Epidermal melanocyte (primary cell): ENCODE results near the gene SPSB2.
"Not testable (repeated sequence)": the region's sequence is repeated elsewhere in the genome, so short reads cannot be mapped to it uniquely, and the experiment has no call there.

ENCODE experiments used
- DNase-seq: peaks from one replicate; pipeline ENCODE4 v3.0.0; 2011; ENCODE audit warnings: low spot score; ENCODE audit not compliant: insufficient read length

The SPSB2 gene, protein sequence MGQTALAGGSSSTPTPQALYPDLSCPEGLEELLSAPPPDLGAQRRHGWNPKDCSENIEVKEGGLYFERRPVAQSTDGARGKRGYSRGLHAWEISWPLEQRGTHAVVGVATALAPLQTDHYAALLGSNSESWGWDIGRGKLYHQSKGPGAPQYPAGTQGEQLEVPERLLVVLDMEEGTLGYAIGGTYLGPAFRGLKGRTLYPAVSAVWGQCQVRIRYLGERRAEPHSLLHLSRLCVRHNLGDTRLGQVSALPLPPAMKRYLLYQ

GRCh38 chr12:6873094-6874014 is at the start of gene SPSB2:
SPSB2 (minus strand) TSS chr12:6873303; CDS start chr12:6872901, 402 bp downstream.
- DNase-seq: peak; percentile 91

- DNase-seq: no peak
These were observed 49.2 kb upstream of the SPSB2 start for GRCh38 chr12:6921996-6922946.

- no peak for DNase-seq
These were observed 48.4 kb upstream of the SPSB2 start for GRCh38 chr12:6921539-6921938.

GRCh38 chr12:6919588-6919987 is 46.5 kb upstream of the SPSB2 start:
- no peak for DNase-seq

DNA sequence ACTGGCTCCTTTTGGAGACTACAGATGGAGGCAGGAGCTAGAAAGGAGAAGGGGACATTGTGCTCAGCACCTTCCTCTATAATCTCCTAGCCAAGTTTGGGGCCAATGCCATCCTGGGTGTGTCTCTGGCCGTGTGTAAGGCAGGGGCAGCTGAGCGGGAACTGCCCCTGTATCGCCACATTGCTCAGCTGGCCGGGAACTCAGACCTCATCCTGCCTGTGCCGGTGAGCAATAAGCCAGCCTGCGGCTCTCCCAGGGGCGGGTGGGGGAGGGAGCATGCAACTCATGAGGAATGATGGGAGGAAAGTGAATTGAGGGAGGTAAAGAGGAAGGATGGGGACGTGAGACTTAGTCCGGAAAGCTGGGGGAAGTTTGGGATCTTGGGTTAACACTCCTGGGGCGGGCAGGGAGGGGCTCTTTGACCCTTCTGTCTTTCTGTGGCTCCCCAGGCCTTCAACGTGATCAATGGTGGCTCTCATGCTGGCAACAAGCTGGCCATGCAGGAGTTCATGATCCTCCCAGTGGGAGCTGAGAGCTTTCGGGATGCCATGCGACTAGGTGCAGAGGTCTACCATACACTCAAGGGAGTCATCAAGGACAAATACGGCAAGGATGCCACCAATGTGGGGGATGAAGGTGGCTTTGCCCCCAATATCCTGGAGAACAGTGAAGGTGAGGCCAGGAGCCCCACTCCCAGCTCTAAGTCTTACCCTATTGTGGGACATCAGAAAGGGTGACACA is 44.6 kb upstream of the SPSB2 start:
- no peak for DNase-seq

- no peak for DNase-seq
These were observed 43.5 kb upstream of the SPSB2 start for GRCh38 chr12:6916426-6917200.

- no peak for DNase-seq
These were observed 42.7 kb upstream of the SPSB2 start for GRCh38 chr12:6915789-6916285.

GRCh38 chr12:6914947-6915788 is 42.1 kb upstream of the SPSB2 start:
- DNase-seq: no peak

DNA sequence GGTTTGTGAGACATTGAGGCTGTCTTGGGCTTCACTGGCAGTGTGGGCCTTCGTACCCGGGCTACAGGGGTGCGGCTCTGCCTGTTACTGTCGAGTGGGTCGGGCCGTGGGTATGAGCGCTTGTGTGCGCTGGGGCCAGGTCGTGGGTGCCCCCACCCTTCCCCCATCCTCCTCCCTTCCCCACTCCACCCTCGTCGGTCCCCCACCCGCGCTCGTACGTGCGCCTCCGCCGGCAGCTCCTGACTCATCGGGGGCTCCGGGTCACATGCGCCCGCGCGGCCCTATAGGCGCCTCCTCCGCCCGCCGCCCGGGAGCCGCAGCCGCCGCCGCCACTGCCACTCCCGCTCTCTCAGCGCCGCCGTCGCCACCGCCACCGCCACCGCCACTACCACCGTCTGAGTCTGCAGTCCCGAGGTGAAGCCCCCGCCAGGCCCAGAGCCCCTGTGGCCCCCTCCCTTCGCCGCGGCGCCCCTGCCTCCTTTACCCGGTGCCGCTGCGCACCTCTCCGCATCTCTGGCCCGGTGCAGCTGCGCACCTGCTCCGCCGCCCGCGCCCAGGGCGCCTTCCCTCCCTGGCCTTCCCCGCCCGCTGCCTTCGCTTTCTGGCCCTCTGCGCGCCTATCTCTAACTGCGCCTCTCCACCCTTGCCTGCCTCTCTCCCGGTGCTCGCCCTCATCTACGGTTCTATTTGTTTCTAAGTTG is 41.3 kb upstream of the SPSB2 start, which contains the start of gene ENO2:
Gene ENO2 (plus strand): TSS at position 335 of the 701 bp plus-strand sequence. CDS start 1,253 bp downstream, outside the sequence.
- peak; percentile 69 for DNase-seq

GRCh38 chr12:6912164-6912935 is 39.2 kb upstream of the SPSB2 start:
- no peak for DNase-seq

GRCh38 chr12:6909421-6910145 is 36.5 kb upstream of the SPSB2 start:
- DNase-seq: no peak

DNA sequence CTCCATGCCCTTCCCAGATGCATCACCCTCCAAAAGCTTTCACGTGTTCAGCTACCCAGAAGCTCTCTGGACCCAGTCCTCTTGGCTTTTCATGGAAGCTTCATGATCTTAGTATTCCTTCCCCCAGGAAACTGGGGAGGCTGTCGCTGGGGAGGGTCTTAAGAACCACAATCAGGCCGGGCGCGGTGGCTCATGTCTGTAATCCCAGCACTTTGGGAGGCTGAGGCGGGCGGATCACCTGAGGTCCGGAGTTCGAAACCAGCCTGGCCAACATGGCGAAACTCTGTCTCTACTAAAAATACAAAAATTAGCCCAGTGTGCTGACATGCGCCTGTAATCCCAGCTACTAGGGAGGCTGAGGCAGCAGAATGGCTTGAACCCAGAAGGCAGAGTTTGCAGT is 35.0 kb upstream of the SPSB2 start:
- not testable (repeated sequence) for DNase-seq

DNA sequence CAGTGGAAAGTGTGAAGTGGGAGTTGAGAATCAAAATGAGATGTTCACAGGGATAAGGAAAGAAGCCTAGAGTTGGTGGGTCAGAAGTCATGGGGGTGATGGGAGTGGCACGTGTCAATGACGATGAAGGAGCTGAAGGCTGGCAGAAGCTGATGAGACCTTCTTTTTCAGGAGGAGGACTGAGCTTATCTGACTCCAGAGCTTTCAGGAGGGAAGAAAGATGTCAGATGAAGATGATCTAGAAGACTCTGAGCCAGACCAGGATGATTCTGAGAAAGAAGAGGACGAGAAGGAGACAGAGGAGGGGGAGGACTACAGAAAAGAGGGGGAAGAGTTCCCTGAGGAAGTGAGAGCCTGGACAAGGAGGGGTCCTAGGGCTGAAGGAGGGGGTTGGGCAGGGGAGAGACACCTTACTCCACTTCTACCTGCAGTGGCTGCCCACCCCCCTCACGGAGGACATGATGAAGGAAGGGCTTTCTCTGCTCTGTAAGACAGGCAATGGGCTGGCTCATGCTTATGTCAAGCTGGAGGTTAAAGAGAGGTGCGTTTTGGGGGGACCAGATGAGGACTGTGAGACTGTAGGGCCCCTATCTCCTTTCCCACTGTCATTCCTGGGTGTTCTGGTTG is 32.4 kb upstream of the SPSB2 start:
- no peak for DNase-seq

DNA sequence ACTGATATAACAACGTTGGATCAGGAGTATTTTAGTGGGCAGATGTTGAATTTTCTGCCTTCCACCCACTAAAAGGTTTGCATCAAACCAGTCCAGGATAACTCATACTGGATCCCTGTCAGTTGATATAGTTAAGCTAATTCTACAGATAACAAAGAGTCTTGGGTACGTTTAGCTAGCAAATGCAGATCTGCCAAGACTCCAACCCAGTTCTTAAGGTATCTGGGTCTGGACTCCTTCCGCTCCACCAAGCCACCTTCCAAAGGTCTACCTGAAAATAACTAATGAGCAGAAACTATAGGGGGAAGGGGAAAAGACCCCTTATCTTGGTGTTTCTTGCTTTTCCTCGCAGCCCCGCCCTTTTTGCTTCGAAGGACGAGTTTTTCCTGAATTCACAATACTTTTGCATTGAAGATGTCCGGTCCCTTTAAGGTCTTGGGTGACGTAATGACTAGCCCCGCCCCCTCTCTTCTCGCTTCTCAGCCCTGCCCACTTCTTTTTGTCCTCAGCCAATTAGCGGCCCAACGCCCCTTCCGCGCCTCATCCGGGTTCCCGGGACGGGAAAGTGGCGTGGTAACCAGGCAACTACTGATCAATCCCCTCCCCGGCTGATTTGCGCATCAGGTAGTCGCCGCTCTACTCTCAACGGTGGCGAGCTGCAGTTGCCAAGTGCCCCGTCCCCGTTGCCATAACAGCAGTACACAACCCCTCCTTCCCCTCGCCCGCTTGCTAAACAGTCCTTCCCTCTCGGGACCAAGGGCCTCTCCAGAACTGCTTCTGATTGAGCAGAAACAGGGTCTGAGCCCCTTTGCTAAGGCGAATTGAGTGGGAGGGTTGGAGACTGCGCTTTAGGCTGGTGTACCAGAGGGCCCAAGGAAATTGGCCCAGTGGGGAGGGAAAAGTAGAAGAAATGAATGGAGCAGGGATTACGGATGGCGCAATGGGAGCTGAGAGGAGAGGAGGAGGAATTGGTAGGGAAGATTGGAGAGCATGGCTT is 31.5 kb upstream of the SPSB2 start, which contains the start of gene LRRC23:
Gene LRRC23 (plus strand): TSS at position 543 of the 997 bp plus-strand sequence. CDS start 812 bp downstream, outside the sequence.
- DNase-seq: peak; percentile 97

DNA sequence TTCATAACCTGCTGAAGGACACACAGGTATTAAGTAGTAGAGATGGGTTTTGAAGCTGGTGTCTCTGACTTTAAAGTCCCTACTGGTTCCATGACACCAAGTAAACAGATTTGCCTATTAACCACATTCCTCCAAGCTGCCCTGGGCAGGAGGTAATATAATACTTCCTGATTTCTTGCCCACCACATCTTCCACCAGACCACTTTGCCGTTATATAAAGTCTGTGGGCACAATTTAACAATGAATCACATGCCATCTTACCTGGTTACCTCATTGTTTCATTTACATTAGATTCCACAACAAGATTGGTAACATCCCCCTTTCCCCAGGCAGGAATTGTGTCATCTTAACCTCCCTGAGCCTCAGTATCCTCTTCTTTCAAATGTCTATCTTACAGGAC is 30.6 kb upstream of the SPSB2 start:
- DNase-seq: no peak
